ENCODE data around the gene TENT5C.

Gene TENT5C

GRCh38 chr1:117646956-117647355, 41.1 kb downstream of the TENT5C start (continued):
- TF ChIP-seq ZSCAN4 (tag by site-specific recombination; IDR thresholded peaks at IDR 0.05) (no peak), ZNF555 (tag by site-specific recombination; conservative IDR thresholded peaks at IDR 0.05) (no peak), PATZ1 (tag by site-specific recombination; IDR thresholded peaks at IDR 0.05) (no peak), HOXA7 (CRISPR knock-in tag; IDR thresholded peaks at IDR 0.05; ENCODE audit: borderline replicate concordance) (no peak), ZSCAN18 (tag by site-specific recombination; IDR thresholded peaks at IDR 0.05) (no peak), ZNF777 (tag by site-specific recombination; IDR thresholded peaks at IDR 0.05; ENCODE audit: borderline replicate concordance) (no peak)

GRCh38 chr1:117648015-117648414, 42.2 kb downstream of the TENT5C start:
- Histone ChIP-seq H3K27ac (ENCODE audit: extremely low read depth, low read depth, low read length) (no peak overlapping the region), H3K36me3 (ENCODE audit: control insufficient read depth in 2 of 2, insufficient read depth in 1 of 2, low read length in 2 of 2) (no peaks in the 10 kb centered on the region), H3K4me1 (ENCODE audit: control insufficient read depth, insufficient read depth, low read length) (no peaks in the 10 kb centered on the region), H3K9me3 (ENCODE audit: control insufficient read depth, insufficient read depth, low read depth, low read length) (no peaks in the 10 kb centered on the region), H3K4me3 (ENCODE audit: low read depth, low read length) (no peak overlapping the region)
- POLR2A ChIA-PET: no interaction called here
- no peak for TF ChIP-seq ZNF701 (tag by site-specific recombination; IDR thresholded peaks at IDR 0.05)
- TF ChIP-seq KLF17 (tag by site-specific recombination; IDR thresholded peaks at IDR 0.05): no peak
- TF ChIP-seq ZBTB8A (tag by site-specific recombination; IDR thresholded peaks at IDR 0.05): no peak
- no peak for TF ChIP-seq ZNF639 (tag by site-specific recombination; IDR thresholded peaks at IDR 0.05)
- TF ChIP-seq ZNF544 (tag by site-specific recombination; IDR thresholded peaks at IDR 0.05): no peak
- CTCF ChIA-PET: no interaction called here

GRCh38 chr1:117650840-117651568, 45.2 kb downstream of the TENT5C start:
- ChIA-PET CTCF (interaction anchor here (0.7 kb wide), 3 partner anchors 14 to 136 kb away, joined by 3 to 5 read pairs (median 4); no protein-coding TSS in a partner anchor), POLR2A (no interaction called here)
- Histone ChIP-seq H3K4me1 (ENCODE audit: control insufficient read depth, insufficient read depth, low read length) (no peaks in the 10 kb centered on the region; the same call in 1 of the 2 replicates), H3K36me3 (ENCODE audit: control insufficient read depth in 2 of 2, insufficient read depth in 1 of 2, low read length in 2 of 2) (no peaks in the 10 kb centered on the region), H3K27ac (ENCODE audit: extremely low read depth, low read depth, low read length) (no peak overlapping the region), H3K9me3 (ENCODE audit: control insufficient read depth, insufficient read depth, low read depth, low read length) (no peaks in the 10 kb centered on the region), H3K4me3 (ENCODE audit: low read depth, low read length) (no peak overlapping the region)
- TF ChIP-seq ZNF19 (tag by site-specific recombination; IDR thresholded peaks at IDR 0.05; ENCODE audit: low read depth) (no peak), ZNF514 (tag by site-specific recombination; IDR thresholded peaks at IDR 0.05) (no peak), TCF7L2 (IDR thresholded peaks at IDR 0.05; ENCODE audit: borderline replicate concordance, low read depth, low read length) (no peak), ZNF175 (tag by site-specific recombination; IDR thresholded peaks at IDR 0.05) (no peak), PBX3 (CRISPR knock-in tag; IDR thresholded peaks at IDR 0.05) (no peak), ZNF530 (tag by site-specific recombination; IDR thresholded peaks at IDR 0.05; ENCODE audit: low read depth) (no peak), ZEB2 (tag by site-specific recombination; IDR thresholded peaks at IDR 0.05) (no peak), IKZF3 (tag by site-specific recombination; IDR thresholded peaks at IDR 0.05) (no peak), ZSCAN16 (tag by site-specific recombination; IDR thresholded peaks at IDR 0.05) (no peak), ZNF777 (tag by site-specific recombination; IDR thresholded peaks at IDR 0.05; ENCODE audit: borderline replicate concordance) (no peak), ZBTB11 (tag by site-specific recombination; conservative IDR thresholded peaks at IDR 0.05; ENCODE audit: low read depth) (no peak)

All from HEK293 (cell line).